Transverse colon (tissue), 4 donors: ENCODE results near the gene PRR4. TPM values are rescaled to one million over a fixed set of nuclear protein-coding genes. Genes with fewer than 3 reads are reported as not detected.

Experiments
- DNase-seq: peaks from one replicate; pipeline ENCODE4 v3.0.0-alpha.2; 2019
- H3K27ac ChIP-seq, 4 donors: fragments of 200-600 bp; sonication (generic); 2 replicates each; pipeline ENCODE4 v1.5.1; 2016 to 2018; ENCODE audit warnings: inconsistent platforms in 4 of 4
- H3K27me3 ChIP-seq: fragments of 200-600 bp; sonication (generic); 2 replicates; pipeline ENCODE4 v1.5.1; 2017; ENCODE audit warnings: inconsistent platforms
- H3K36me3 ChIP-seq, 4 donors: fragments of 200-600 bp; sonication (generic); 2 replicates each; pipeline ENCODE4 v1.5.1; 2017 to 2019; ENCODE audit warnings: inconsistent platforms in 4 of 4
- H3K4me1 ChIP-seq, 4 donors: fragments of 200-600 bp; sonication (generic); 2 replicates each; pipeline ENCODE4 v1.5.1; 2017 to 2020; ENCODE audit warnings: inconsistent platforms in 4 of 4
- H3K4me3 ChIP-seq, 4 donors: fragments of 200-600 bp; sonication (generic); 1 replicate in 1 of 4; 2 replicates in 3 of 4; pipeline versions ENCODE4 v1.5.1 to v1.6.1; 2017 to 2019; ENCODE audit warnings: inconsistent platforms in 4 of 4
- H3K9me3 ChIP-seq, 2 donors: fragments of 200-600 bp; sonication (generic); 2 replicates each; pipeline ENCODE4 v1.5.1; 2017 to 2019; ENCODE audit warnings: inconsistent platforms in 2 of 2
- CTCF ChIP-seq, 5 experiments: fragments of 200-600 bp in 3 of 5; fragments of 450-650 bp in 2 of 5; sonication (generic) in 3 of 5; IDR thresholded peaks; 1 replicate in 2 of 5; 2 replicates in 3 of 5; pipeline ENCODE4 v1.5.1; 2016 to 2017; ENCODE audit warnings: antibody characterized with exemption in 5 of 5, inconsistent platforms in 3 of 5, mild to moderate bottlenecking in 2 of 5, moderate library complexity in 1 of 5
- EP300 ChIP-seq: sonication (generic); formaldehyde crosslinking; IDR thresholded peaks from one replicate; pipeline ENCODE4 v1.6.1; 2017; ENCODE audit warnings: antibody characterized with exemption, low read depth
- POLR2A ChIP-seq: fragments of 450-650 bp; IDR thresholded peaks from one replicate; pipeline ENCODE4 v1.6.1; 2016; ENCODE audit warnings: antibody characterized with exemption, mild to moderate bottlenecking, moderate library complexity
- POLR2AphosphoS5 ChIP-seq, 3 donors: sonication (generic); formaldehyde crosslinking; IDR thresholded peaks; one replicate each; pipeline ENCODE4 v1.6.1; 2016; ENCODE audit warnings: antibody characterized with exemption in 3 of 3
- WGBS, 2 donors: methylation state at CpG; one replicate each; pipeline ENCODE4 v1.1.5; 2018; ENCODE audit warnings: low coverage in 1 of 2; 5-methylcytosine and 5-hydroxymethylcytosine counted together
- in situ Hi-C, 4 donors: fragments of 200-750 bp; cut with MboI; loops; one replicate each; pipeline versions ENCODE4 v1.15.0 to v1.15.1; 2017; ENCODE audit warnings: low sequenced_read_pairs in 3 of 4, low pct_ligation_motif_present in 1 of 4, low pct_unique_long_range_greater_than_20kb in 1 of 4
- intact Hi-C: fragments of 100-400 bp; cut with DNase I; formaldehyde crosslinking; loops from one replicate; pipeline ENCODE4 v1.15.1; 2023; ENCODE audit warnings: low total_unique reads
- total RNA-seq, 4 donors: library from RNA; depleted of rRNA; stranded (reverse); fragments of >200 nt; gene quantifications; one replicate each; pipeline ENCODE4 v1.1.0, GENCODE V29; 2016

The PRR4 gene
- total RNA-seq, 4 donors from 2014 or later, result 1.1 to 2.6 TPM; not detected in 2

GRCh38 chr12:10824957-10825356, 24.3 kb downstream of the PRR4 start:
- H3K4me1 ChIP-seq, result no peaks in the 10 kb centered on the region
- H3K9me3 ChIP-seq, result no peaks in the 10 kb centered on the region
- no peaks in the 10 kb centered on the region for H3K27me3 ChIP-seq
- 79% methylated on average over 3 of the region's 3 CpGs; no CpG with 5 or more reads in 1 of the 2 donors for WGBS, 2 donors
- in situ Hi-C loops, result no loop called here
- DNase-seq, result no peak
- no peak overlapping the region for H3K27ac ChIP-seq
- H3K36me3 ChIP-seq, result no peaks in the 10 kb centered on the region
- no peak overlapping the region for H3K4me3 ChIP-seq
- TF ChIP-seq CTCF (IDR thresholded peaks at IDR 0.05), result no peak
- no peak for TF ChIP-seq POLR2AphosphoS5 (IDR thresholded peaks at IDR 0.05)
- no peak for TF ChIP-seq EP300
- no peak for TF ChIP-seq POLR2A
- intact Hi-C loops, result no loop called here

- H3K4me1 ChIP-seq, result no peaks in the 10 kb centered on the region
- H3K27ac ChIP-seq, result no peak overlapping the region
- in situ Hi-C loops (no loop called here), intact Hi-C loops (no loop called here)
- no peaks in the 10 kb centered on the region for H3K27me3 ChIP-seq
- no peak overlapping the region for H3K4me3 ChIP-seq
- no peaks in the 10 kb centered on the region for H3K36me3 ChIP-seq
- no peak for TF ChIP-seq CTCF (IDR thresholded peaks at IDR 0.05)
- TF ChIP-seq POLR2AphosphoS5 (IDR thresholded peaks at IDR 0.05), result no peak
- no peak for TF ChIP-seq POLR2A
- TF ChIP-seq EP300, result no peak
- WGBS, 2 donors, result 59 to 66% methylated on average over 3 of the region's 3 CpGs
- no peaks in the 10 kb centered on the region for H3K9me3 ChIP-seq
- no peak for DNase-seq
Observed at GRCh38 chr12:10811883-10812536, 37.3 kb downstream of the PRR4 start.

- in situ Hi-C loops, result no loop called here
- intact Hi-C loops, result no loop called here
- Histone ChIP-seq H3K36me3 (no peaks in the 10 kb centered on the region), H3K9me3 (no peaks in the 10 kb centered on the region), H3K27me3 (no peaks in the 10 kb centered on the region), H3K4me3 (no peak within 1 kb of the TSS), H3K27ac (no peak within 1 kb of the TSS), H3K4me1 (no peaks in the 10 kb centered on the region)
- TF ChIP-seq CTCF (IDR thresholded peaks at IDR 0.05) (no peak), EP300 (no peak), POLR2AphosphoS5 (IDR thresholded peaks at IDR 0.05) (no peak), POLR2A (no peak)
- no peak for DNase-seq
Observed at GRCh38 chr12:10810068-10810467, 39.2 kb downstream of the PRR4 start, which contains the start of gene TAS2R9. TAS2R9 (minus strand) TSS chr12:10810168; CDS start chr12:10810075, 93 bp downstream.

GRCh38 chr12:10807186-10807585, 42.1 kb downstream of the PRR4 start, which contains the start of gene TAS2R8:
TAS2R8 (minus strand) TSS chr12:10807286; CDS start chr12:10806980, 306 bp downstream.
- Histone ChIP-seq H3K36me3 (no peaks in the 10 kb centered on the region), H3K9me3 (no peaks in the 10 kb centered on the region), H3K4me1 (no peaks in the 10 kb centered on the region), H3K4me3 (no peak within 1 kb of the TSS), H3K27ac (no peak within 1 kb of the TSS), H3K27me3 (no peaks in the 10 kb centered on the region)
- no peak for DNase-seq
- intact Hi-C loops, result no loop called here
- 55 to 59% methylated on average over 1 of the region's 1 CpG for WGBS, 2 donors
- in situ Hi-C loops, result no loop called here
- TF ChIP-seq EP300, result no peak
- no peak for TF ChIP-seq POLR2AphosphoS5 (IDR thresholded peaks at IDR 0.05)
- TF ChIP-seq CTCF (IDR thresholded peaks at IDR 0.05), result no peak
- TF ChIP-seq POLR2A, result no peak
